PC-3 (cell line): ENCODE data around the gene MAP3K20.

Experiments used
- EZH2 ChIP-seq: fragments of 300-600 bp; sonication (generic); IDR thresholded peaks from one replicate; pipeline ENCODE4 v1.6.1; 2017; ENCODE audit warnings: antibody characterized with exemption, mild to moderate bottlenecking, low read length; ENCODE audit not compliant: unreplicated experiment
- TF ChIP-seq, protein P1 (sequence below): fragments of 300-600 bp; sonication (generic); conservative IDR thresholded peaks from 2 replicates; pipeline ENCODE4 v1.5.1; 2017; ENCODE audit warnings: antibody characterized with exemption, low read depth, mild to moderate bottlenecking, low read length

DNA sequence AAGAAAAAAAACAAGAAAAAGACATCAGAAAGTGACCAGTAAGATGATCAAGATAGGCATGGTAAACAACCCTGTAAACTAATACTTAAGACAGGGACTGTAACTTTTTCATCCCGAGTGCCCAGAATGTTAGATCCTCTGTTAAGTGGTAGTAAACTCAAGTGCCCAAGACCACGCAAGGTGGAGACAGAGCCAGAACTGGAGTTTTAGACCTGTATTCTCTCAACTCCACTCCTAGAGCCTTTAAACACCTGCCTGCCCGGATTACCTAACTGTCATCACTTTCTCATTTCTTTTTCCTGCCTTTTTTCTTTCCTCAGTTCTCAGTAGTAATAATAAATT lies 203.9 kb downstream of the MAP3K20 start:
- no peak for TF ChIP-seq EZH2
- TF ChIP-seq, protein P1, sequence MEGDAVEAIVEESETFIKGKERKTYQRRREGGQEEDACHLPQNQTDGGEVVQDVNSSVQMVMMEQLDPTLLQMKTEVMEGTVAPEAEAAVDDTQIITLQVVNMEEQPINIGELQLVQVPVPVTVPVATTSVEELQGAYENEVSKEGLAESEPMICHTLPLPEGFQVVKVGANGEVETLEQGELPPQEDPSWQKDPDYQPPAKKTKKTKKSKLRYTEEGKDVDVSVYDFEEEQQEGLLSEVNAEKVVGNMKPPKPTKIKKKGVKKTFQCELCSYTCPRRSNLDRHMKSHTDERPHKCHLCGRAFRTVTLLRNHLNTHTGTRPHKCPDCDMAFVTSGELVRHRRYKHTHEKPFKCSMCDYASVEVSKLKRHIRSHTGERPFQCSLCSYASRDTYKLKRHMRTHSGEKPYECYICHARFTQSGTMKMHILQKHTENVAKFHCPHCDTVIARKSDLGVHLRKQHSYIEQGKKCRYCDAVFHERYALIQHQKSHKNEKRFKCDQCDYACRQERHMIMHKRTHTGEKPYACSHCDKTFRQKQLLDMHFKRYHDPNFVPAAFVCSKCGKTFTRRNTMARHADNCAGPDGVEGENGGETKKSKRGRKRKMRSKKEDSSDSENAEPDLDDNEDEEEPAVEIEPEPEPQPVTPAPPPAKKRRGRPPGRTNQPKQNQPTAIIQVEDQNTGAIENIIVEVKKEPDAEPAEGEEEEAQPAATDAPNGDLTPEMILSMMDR = no peak
